C1 segment of cervical spinal cord (tissue), 14 donors: ENCODE data around the gene VWA5B1.

Experiments used
- DNase-seq, 14 donors: peaks; one replicate each; lab custom pipeline; 2025; lab: John Stamatoyannopoulos, UW

VWA5B1 gene

GRCh38 chr1:20348326-20348915 lies 57.7 kb downstream of the VWA5B1 start:
- DNase-seq: peak in 2 of 14 donors; percentile 29 to 85

- DNase-seq: no peak
Measured at GRCh38 chr1:20349561-20349960, 58.9 kb downstream of the VWA5B1 start.

- DNase-seq: no peak
Measured at GRCh38 chr1:20349971-20350370, 59.3 kb downstream of the VWA5B1 start.

- DNase-seq: no peak
Measured at GRCh38 chr1:20350421-20350820, 59.7 kb downstream of the VWA5B1 start.

GRCh38 chr1:20351911-20352701 lies 61.4 kb downstream of the VWA5B1 start:
- no peak for DNase-seq

GRCh38 chr1:20353836-20354235 lies 63.2 kb downstream of the VWA5B1 start:
- DNase-seq: no peak

GRCh38 chr1:20354610-20355009 lies 63.9 kb downstream of the VWA5B1 start:
- no peak for DNase-seq

GRCh38 chr1:20355101-20355827 lies 64.6 kb downstream of the VWA5B1 start:
- no peak for DNase-seq

GRCh38 chr1:20355828-20356735 lies 65.4 kb downstream of the VWA5B1 start:
- DNase-seq: no peak

GRCh38 chr1:20356850-20357459 lies 66.3 kb downstream of the VWA5B1 start:
- no peak for DNase-seq

GRCh38 chr1:20357796-20358195 lies 67.1 kb downstream of the VWA5B1 start:
- DNase-seq: no peak

GRCh38 chr1:20358761-20359263 lies 68.1 kb downstream of the VWA5B1 start:
- no peak for DNase-seq

GRCh38 chr1:20359451-20360330 lies 69.0 kb downstream of the VWA5B1 start:
- DNase-seq: no peak

GRCh38 chr1:20361401-20361800 lies 70.7 kb downstream of the VWA5B1 start:
- DNase-seq: no peak

GRCh38 chr1:20361805-20362381 lies 71.2 kb downstream of the VWA5B1 start:
- peak in 13 of 14 donors; percentile 5 to 82 (median 46) for DNase-seq

GRCh38 chr1:20362856-20363255 lies 72.2 kb downstream of the VWA5B1 start:
- no peak for DNase-seq

- no peak for DNase-seq
Measured at GRCh38 chr1:20365421-20366055, 74.9 kb downstream of the VWA5B1 start.

- DNase-seq: no peak
Measured at GRCh38 chr1:20366056-20366462, 75.4 kb downstream of the VWA5B1 start.
